ENCODE measurements around the gene EFTUD2.

GRCh38 chr17:44863061-44863918 lies 36.0 kb downstream of the EFTUD2 start:
- TF ChIP-seq CTCF (IDR thresholded peaks at IDR 0.05; ENCODE audit: low read length) = no peak
- TF ChIP-seq EZH2 (IDR thresholded peaks at IDR 0.05; ENCODE audit: borderline replicate concordance, low read length) = no peak
